NCI-H510A treated with DMSO at 0.1 percent for 48 hours (cell line): ENCODE results near the gene PDZD2.
A peak's percentile ranks its signal among the peaks of the same experiment; 100 is the strongest.
"Not testable (repeated sequence)": the region's sequence is repeated elsewhere in the genome, so short reads cannot be mapped to it uniquely, and the experiment has no call there.

Source experiments
- DNase-seq: peaks from one replicate; lab custom pipeline; 2025; lab: John Stamatoyannopoulos, UW

Gene PDZD2

DNA sequence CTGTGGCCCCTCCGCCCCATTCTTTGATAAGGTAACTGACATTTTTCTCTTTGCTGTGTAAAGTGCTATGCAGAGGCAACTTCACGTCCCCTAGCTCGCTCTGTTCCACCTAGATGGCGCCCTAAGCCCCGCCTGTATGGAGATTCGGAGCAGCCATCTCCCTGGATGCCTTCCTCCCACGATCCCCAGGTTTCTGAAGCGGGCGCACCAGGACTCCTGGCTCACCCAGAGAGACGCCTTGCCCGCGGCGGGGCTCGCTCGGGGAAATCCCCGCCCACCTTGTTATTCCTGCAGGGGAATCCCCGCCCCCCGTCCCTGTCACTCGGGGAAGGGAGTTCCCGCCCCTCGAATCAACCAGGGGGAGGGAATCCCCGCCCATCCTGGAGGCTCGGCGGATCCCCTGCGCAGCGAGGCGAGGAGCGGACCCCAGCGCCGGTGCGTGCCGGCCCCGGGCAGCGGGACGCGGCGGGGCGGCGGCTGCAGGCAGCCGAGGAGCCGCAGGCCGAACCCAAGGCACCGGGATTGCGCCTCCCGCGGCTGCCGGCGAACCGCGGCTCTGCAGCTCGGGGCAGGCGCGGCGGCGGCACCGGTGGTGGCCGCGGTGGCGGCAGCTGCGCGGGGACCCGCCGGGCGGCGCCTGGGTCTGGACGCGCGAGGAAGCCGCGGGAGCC lies at the start of gene PDZD2:
TSS of gene PDZD2 (plus strand) at position 384 of the 671 bp plus-strand sequence.
- peak; percentile 84 for DNase-seq

GRCh38 chr5:31593665-31594064 lies 45.3 kb upstream of the PDZD2 start:
- no peak for DNase-seq

DNA sequence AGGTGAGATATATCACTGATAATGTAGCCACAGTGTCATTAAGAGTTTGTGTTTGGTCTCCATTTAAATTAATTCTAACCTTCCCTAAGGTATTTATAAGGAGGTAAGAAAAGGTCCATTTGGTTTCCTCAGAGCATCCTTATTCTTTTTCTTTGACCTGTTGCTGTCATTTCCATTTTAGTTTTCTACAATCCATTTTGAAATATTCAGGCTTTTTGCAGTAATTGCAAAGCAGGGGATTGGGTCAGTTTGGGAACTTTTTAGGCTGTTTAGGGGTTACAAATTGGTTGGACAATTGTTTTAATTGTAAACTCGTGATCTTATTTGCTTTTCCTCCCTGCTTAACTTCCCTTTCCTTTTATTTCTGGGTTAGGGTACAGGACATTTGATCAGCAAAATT lies 42.6 kb upstream of the PDZD2 start:
- DNase-seq = no peak

DNA sequence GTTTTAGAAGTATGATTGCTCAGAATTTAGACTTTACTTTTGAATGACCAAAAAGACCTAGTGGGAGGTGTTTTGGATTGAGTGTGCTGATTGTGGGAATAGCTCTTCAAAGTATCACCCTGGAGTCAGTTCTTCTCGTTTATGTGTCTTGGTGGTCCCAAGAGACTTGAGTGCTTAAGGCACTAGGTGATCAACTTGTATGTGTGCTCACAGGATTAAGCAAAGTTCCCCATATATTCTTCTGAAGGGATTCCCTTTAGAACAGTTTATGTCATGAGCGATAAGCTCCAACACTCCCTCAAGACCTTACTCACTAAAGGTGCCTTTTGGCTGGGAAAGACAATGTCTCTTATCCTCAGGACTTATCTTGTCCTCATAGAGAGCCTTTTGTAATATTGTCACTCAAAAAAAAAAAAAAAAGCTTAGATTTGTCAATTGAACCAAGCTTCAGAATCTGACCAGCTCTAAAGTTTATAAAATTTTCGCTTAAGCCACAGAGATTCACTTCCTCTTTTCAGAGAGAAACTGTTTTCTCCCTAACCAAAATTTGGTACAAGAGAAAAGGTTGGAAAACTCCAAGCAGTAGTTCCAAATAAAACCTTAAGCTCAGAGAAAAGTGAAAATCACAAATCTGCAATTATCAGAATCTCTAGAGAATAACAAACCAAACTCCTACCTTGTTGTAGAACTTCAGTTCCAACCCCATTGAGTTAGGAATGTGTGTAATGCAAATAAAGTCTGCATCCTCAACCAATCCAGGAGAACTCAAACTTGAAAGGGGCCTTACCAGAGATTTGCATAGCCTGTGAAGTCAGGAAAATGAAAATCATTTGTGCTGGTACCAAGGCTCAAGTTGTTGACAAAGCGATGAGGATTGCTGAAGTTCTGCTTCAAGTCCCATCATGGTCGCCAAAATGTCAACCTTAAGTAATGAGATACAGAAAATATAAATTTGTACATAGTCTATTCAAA lies 40.0 kb upstream of the PDZD2 start:
- no peak for DNase-seq

- not testable (repeated sequence) for DNase-seq
Observed at GRCh38 chr5:31602305-31602704, 36.6 kb upstream of the PDZD2 start.

DNA sequence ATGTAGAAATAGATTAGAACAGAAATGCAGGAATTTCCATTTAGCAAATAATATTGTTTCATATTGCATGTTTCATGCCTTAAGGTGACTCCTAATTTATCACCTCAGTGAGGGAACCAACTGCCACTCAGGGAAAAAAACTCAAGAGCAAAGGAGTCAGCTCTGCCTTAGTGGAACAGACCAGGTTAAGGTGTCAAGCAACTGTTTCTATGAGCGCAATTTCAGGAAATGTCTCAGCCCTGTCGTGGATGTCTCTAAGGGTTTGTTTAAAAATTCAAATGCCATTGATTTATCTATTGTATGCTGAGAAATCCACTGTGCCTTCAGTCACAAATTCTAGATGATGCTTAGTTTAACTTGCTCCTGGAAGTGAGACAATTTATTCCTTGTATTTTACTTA lies 34.7 kb upstream of the PDZD2 start:
- DNase-seq = no peak

DNA sequence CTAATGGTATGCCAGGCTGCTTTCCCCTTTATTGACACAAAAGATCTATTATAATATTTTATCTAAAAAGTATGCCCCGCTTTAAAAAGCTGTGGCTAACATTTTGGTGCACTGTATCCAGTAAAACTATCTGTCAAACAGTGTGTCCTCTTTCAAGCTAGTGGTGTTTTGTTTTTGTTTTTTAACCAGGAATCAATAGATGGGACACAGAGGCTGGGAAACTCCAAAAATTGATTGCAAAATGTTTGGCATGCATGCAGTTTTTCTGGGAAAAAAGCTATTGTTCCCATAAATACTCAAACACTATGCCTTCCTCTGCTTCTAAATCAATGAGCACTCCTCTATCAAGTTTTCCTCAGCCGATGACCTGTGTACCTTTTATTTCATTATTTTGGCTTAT lies 34.3 kb upstream of the PDZD2 start:
- no peak for DNase-seq

DNA sequence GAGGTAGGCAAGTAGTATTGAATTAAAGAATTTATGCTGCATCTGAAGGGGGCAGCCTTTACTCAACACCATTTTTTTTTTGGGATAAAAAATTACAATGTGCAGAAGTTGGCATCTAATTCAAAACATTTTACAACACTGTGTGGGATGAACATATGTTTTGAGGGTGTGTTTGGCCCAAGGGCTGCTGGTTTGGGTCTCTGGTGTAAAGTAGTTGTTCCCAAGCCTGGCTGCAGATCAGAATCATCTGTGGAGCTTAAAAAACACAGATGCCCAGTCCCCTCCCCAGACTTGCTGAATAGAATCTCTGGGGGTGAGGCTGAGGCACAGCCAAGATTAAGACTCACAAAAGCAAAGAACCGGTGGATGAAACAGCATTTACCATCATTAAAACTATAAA lies 33.0 kb upstream of the PDZD2 start:
- no peak for DNase-seq

DNA sequence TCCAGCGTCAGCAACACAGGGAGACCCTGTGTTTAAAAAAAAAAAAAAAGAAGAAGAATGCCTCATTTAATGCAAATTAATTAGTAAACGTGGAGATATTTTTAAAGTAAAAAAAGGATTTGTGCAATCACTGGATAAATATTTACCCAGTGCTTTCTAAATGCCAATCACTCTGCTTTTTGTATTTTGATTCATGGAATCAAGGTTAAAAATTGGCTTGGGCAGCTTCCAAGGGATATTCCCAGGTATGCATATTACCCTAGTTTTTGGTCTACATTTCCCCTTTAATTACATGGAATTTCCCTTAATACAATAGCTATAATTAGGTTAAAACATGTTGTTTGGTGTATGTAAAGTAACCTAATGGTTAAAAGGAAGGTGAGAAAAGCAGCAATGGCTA lies 31.4 kb upstream of the PDZD2 start:
- no peak for DNase-seq

- DNase-seq = no peak
Observed at GRCh38 chr5:31611002-31611401, 27.9 kb upstream of the PDZD2 start.

DNA sequence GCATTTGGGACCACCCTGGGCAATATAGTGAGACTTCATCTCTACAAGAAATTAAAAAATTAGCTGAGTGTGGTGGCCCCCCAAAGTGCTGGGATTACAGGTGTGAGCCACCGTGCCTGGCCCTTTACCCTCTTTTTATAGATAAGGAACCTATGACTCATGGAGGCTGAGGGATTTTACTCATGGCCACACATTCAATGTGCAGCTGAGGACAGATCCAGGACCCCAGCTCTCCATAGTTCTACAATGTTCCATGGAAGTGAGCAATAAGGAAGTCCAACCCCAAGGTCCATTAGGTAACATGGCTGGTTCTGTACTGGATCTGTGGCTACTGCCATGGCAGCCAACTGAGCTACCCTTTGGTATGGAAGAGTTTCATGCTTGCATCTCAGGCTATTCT lies 25.3 kb upstream of the PDZD2 start:
- no peak for DNase-seq

GRCh38 chr5:31614151-31615020 lies 24.5 kb upstream of the PDZD2 start:
- no peak for DNase-seq

DNA sequence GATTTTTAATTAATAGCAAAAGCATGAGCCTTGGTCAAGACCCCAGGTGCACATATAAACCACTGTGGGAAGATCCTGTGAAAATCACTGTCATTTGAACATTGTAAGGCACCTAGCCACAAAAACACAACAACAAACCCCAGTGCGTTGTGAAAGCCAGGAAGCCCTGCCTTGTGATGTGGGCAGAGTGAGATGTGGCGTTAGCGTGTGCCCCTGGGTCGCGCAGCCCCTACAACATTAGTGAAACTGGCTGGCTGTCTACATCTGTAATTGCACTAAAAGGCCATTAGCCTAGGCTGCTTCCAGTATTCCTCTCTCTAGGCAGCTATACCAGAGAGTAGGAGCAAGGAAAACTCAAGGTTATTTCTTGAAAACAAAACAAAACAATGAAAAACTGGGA lies 21.1 kb upstream of the PDZD2 start:
- no peak for DNase-seq

GRCh38 chr5:31620026-31620425 lies 18.9 kb upstream of the PDZD2 start:
- no peak for DNase-seq

DNA sequence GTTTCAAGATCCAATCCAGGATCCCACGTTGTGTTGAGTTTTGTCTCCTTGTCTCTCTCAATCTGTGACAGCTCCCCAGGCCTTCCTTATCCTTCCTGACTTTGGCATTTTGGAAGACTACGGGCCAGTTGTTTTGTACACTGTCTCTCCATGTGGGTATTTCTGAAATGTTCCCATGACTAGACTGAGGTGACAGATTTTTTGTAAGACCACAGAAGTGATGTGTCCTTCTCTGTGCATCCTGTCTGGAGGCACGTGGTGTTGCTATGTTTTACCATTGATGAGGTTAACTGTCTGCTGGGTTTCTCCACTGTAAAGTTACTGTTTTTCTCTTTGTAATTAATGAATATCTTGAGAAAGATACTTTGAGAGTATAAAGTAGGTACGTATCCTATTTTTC lies 15.7 kb upstream of the PDZD2 start:
- DNase-seq = no peak

DNA sequence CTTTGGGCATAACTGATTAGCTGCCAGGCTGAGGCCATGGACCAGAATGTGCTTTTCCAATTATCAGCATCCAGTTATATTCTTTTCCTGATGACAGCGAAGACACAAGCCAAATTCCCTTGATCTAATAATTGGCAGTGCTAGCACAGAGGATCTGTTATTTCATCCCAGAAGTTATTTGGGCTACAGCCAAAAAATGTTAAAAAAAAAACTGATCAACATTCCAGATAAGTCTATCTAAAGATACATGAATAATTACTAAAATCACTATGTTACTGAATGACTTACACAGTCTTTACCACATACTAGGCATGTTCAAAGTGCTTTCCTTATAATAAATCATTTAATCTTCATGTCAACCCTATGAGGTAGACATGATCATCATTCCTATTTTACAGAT lies 13.5 kb upstream of the PDZD2 start:
- DNase-seq = no peak

GRCh38 chr5:31626156-31626555 lies 12.8 kb upstream of the PDZD2 start:
- DNase-seq = no peak

GRCh38 chr5:31626604-31627234 lies 12.2 kb upstream of the PDZD2 start:
- DNase-seq = no peak

DNA sequence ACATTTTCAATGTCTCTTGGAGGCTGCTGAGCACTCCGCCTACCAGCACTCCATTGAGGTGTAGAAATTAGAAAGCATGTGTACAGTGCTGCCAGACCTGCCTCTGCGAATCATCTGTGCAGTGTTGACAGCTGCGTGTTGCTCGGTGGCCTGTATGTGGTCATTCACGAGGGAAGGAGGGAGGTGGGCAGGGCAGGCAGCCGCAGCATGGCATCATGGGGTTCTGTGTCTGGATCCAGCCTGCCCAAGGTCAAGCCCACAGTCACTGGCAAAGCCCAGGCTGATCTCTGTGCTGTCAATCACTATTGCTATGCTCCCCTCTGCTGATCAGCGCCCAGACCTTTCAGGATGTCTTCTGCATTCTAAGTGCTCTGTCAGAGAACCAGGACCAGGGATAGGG lies 8.0 kb upstream of the PDZD2 start:
- no peak for DNase-seq

GRCh38 chr5:31632460-31632859 lies 6.5 kb upstream of the PDZD2 start:
- DNase-seq = no peak

GRCh38 chr5:31635446-31635845 lies 3.5 kb upstream of the PDZD2 start:
- no peak for DNase-seq

DNA sequence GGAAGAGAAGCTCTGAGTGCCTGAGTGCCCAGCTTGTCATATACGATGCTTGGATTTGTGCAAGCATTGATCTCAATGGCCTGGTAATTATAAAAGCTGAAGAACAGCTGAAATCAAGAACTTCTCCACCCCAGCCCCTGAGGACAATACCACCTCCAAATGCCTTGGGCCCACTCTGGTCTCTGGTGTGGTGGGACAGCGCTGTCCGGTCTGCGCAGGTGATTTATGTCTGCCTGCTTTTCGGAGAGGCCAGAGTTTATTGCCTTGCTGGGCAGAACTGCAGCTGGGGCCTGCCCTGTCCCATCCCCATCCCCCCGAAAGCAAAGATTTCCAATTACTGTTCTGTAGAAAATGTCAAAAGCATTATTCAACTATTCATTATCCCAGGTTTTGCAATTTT lies 1.1 kb upstream of the PDZD2 start:
- no peak for DNase-seq
